AG08395 (cell line): Measurements from ENCODE around the gene MMP24OS.

Source experiments
- DNase-seq: peaks from one replicate; pipeline ENCODE4 v3.0.0; 2012; ENCODE audit warnings: mixed read lengths, low spot score

MMP24OS gene

DNA sequence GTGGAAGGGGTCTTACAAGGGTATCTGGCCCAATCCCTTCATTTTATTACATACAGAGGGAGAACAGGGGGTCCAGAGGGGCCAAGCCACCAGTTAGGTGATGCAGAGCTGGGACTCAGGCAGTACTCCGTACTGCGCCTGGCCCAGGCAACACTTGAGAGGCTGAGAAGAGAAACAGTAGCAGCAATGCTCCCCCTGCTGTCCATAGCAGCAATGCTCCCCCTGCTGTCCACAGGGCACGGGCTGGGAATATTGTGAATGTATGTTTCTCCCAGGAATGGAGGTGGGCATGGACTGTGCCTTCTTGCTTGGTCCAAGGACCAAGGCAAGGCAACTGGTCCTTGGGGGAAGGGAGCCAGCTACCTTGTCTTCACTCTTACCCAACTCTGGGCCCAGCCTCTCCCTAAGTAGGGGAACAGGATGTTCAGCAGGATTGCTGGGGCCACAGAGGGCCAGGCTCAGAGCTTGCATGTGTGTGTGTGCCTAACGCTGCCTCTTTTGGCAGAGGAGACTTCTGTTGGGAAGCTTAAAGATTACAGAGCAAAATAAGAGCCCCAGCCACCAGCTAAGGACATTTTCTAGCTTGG lies 29.1 kb upstream of the MMP24OS start:
- peak; percentile 38 for DNase-seq

DNA sequence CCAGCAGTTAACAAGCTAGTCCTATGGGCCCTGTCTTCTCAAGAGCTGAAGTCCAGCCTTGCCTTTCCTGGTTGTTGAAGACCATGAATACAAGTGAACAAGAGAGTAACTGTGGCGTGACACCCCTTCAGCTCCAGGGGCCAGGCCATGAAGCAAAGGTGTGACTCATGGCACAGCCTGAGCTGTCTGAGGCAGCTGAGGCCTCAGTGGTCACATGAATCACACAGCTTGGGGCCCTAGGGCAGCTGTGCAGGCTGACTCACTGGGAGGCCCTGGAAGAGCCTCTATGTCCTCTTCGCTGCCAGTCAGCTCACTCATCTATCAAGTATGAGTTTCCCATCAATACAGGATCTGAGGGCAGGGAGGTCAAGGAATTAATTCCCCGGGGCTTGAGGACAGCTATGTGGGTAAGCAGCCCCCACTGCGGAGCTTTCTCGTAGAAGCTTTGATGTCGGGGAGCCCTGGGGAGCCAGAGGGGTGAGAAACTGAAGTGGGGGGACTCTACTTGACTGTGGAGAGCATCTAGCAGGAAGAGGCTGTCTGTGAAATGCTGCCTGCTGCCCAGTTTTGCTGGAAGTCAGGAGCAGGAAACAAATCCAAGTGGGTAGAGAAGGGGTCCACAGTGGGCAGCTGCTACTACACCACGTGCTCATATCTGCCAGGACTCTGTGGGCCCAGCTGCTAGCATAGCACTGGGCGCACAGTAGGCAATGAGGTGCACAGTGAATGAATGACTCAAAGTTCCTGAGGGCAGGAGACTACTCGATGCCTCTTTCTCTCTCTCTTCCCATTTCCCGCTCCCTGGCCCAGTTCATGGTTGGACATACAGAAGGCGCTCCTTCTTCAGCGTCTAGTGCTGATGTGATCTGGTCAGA lies 28.0 kb upstream of the MMP24OS start:
- DNase-seq, result peak; percentile 97

- no peak for DNase-seq
Measured at GRCh38 chr20:35304956-35305355, 27.0 kb upstream of the MMP24OS start.

- DNase-seq, result peak; percentile 84
Measured at GRCh38 chr20:35303735-35304491, 26.0 kb upstream of the MMP24OS start.

DNA sequence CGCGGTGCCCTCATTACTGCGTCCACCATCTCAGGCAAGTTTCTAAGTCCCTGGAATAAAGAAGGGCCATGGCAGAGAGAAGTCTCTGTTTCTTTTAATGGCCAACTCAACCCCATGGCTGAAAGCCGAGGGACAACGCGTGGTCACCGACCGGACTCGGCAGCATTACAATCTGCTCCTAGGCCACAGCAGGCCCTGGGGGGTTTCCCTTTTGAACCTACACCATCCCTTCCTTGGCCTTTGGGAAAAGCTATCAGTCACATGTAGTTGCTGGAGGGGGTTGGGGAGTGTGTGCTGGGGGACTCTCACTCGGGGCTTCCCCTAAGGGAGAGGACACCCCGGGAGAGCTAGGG lies 25.4 kb upstream of the MMP24OS start:
- DNase-seq, result no peak

- no peak for DNase-seq
Measured at GRCh38 chr20:35302421-35303335, 24.8 kb upstream of the MMP24OS start.

DNA sequence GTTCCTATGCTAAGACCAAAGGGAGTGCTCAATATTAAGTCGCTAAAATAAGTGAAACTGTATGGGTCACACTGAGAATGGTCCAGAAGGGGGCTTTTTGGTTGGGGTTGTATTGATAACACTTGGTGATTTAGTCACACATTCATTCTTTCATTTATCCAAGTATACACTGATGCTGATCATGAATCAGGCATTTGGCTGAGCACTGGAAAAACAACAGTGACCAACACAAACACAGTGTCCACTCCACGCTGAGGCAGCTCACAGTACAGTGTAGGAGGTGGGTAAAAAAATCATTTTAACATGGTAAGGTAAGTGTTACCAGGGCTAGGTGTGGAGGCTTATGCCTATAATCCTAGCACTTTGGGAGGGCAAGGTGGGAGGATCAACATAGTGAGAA lies 23.5 kb upstream of the MMP24OS start:
- DNase-seq, result no peak

GRCh38 chr20:35300469-35301262 lies 22.7 kb upstream of the MMP24OS start:
- no peak for DNase-seq

DNA sequence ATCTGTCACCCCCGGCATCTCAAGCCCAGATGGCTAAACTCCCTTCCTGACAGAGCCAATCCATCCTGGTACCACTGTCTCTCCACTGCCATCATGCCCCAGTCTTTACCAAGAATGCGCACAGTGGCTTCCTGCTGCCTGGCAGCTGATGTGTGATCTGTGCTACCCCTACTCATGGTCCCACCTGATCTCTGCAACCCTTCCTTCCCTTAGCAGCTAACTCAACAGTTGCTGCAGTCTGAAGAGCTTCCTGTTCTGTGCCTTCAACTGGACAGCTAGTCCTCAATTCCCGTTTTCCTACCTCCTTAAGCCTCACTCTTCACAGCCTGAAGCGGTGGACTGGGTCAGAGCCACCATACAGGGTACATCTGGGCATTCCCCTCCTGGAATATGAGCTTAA lies 21.9 kb upstream of the MMP24OS start:
- no peak for DNase-seq

DNA sequence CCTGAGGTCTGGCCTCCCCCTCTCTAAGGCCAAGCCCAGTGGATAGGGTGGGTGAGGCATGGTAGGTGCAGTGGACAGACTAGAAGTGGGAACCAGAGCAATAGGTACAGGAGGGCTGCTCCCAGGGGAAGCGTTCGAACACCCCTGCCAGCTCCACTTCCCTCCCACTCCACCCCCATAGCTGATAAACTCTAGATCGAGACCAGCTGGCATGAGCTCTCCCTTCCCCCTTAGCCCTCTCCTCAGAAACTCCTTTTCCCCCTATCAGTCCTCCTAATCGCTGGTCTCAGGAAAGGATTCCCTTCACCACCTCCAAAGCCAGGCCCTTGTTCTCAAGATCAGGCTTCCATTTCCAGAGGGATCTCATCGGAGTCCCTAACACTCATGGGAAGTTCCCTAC lies 20.3 kb upstream of the MMP24OS start:
- no peak for DNase-seq

- no peak for DNase-seq
Measured at GRCh38 chr20:35297740-35298139, 19.8 kb upstream of the MMP24OS start.

DNA sequence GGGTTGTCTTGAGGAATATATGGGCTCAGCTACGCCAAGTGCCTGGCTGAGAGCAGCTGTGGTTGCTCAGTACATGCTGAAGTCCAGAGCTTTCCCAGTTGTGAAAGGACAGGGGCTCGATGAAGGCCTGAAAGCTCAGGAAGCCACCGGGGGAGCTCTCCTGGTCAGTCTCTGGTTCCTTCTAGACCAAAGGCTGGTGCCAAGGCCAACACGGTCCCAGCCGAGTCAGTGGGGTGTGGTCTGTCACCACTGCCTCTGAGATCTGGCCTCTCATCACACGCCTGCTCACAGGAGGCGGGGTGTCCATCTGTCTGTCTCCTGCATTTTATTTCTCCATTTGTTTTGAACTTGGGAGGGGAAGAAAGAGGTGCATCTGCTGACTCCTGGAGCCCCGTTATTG lies 19.2 kb upstream of the MMP24OS start:
- peak; percentile 62 for DNase-seq

GRCh38 chr20:35296101-35296554 lies 18.2 kb upstream of the MMP24OS start:
- no peak for DNase-seq

DNA sequence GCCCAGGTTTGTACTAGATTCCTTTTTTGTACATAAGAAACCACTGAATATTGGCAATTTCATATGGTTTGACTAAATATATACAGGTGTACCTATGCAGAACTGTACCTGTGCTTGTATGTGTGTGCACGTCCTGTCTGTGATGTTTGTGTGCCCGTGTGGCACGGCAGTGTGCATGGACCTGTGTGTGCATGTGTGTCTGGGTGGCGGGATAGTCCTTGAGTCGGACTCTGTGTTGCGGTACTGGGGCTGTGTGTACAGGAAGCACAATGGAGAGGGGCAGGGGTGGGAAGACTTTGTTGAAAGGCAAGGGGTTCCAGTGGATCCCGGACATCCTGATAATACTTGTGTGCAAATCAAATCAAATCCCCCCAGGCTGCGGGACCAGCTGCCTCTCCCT lies 17.8 kb upstream of the MMP24OS start:
- no peak for DNase-seq

- DNase-seq, result no peak
Measured at GRCh38 chr20:35295058-35295457, 17.1 kb upstream of the MMP24OS start.

DNA sequence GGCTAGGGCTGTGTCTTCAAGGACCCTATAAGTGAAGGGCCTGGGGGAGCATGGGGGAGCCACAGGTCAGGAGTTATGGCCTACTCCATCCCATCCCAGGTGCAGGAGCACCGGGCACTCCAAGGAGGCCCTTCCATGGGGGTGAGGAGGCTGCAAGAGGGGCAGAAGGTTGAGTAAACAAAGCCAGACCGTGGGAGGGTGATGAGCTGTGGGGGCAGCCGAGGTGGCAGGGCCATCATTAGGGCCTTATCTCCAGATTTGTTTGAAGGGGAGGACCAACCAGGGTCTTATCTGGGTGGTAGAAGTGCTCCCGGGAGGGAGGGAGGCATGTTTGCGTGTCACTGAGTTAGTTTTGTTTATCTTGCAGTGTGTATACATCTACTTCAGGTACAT lies 16.4 kb upstream of the MMP24OS start:
- no peak for DNase-seq

- DNase-seq, result no peak
Measured at GRCh38 chr20:35293303-35294292, 15.7 kb upstream of the MMP24OS start.

DNA sequence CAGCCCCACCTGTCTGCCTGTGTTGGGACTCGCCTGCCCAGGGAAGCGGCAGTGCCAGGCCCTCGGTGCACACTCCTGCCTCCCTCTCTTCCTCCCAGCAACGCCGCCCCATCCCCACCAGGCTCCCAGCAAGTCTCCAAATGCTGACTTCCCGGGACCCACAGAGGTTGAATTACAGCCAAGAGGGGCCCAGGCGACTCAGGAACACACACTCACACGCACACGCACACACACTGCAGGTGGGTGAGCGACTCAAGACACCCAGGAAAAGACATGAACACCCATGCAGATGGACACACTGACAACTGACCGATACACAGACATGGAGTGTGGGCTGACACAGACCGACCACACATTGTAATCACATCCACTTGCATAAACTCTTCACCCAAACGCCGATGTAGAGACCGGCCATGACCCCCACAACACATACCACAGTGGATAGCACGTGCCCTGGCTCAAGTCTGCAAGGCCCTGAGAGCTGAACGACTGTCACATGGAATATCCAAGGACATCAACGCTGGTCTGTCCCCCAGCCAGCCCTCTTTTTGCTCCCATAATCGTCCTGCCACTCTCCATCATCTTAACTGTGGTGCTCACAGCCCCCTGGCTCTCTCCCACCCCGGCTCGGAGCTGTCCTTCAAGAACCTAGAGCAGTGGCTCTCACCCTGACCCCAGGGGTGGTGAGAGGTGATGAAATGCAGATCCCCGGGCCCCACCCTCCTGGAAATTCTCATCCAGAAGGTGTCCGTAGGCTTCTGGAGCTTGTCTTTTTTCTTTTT lies 14.8 kb upstream of the MMP24OS start:
- no peak for DNase-seq
